SU-DHL-6 (cell line): Measurements from ENCODE around the gene NEGR1.

ENCODE experiments used
- H2AFZ ChIP-seq: fragments of 200-600 bp; sonication (generic); 2 replicates; pipeline ENCODE4 v1.6.1; 2014; ENCODE audit warnings: low read depth, mild to moderate bottlenecking, moderate library complexity, mixed read lengths, antibody characterized with exemption, low read length; ENCODE audit not compliant: severe bottlenecking
- H3F3A ChIP-seq: fragments of 200-600 bp; shearing (Covaris generic); 2 replicates; pipeline ENCODE4 v1.6.0; 2016; ENCODE audit warnings: antibody characterized with exemption, mild to moderate bottlenecking; ENCODE audit not compliant: insufficient read depth
- H3K27ac ChIP-seq: fragments of 200-600 bp; sonication (generic); 2 replicates; pipeline ENCODE4 v1.5.1; 2016; ENCODE audit warnings: low read depth, mild to moderate bottlenecking, low read length, moderate library complexity, mixed read lengths
- H3K27me3 ChIP-seq: fragments of 200-600 bp; sonication (generic), shearing (Covaris generic); 2 replicates; pipeline ENCODE4 v1.6.0; 2014; ENCODE audit warnings: mild to moderate bottlenecking, low read length
- H3K36me3 ChIP-seq: fragments of 200-600 bp; sonication (generic); 2 replicates; pipeline ENCODE4 v1.6.1; 2014; ENCODE audit warnings: mild to moderate bottlenecking, low read length, mixed read lengths
- H3K4me2 ChIP-seq: fragments of 300-600, 200-600 bp; shearing (Covaris generic), sonication (generic); 2 replicates; pipeline ENCODE4 v1.6.0; 2014; ENCODE audit warnings: low read length, low read depth, mild to moderate bottlenecking; ENCODE audit not compliant: poor library complexity, severe bottlenecking
- H3K4me3 ChIP-seq: fragments of 200-600 bp; sonication (generic); 2 replicates; pipeline ENCODE4 v1.5.1; 2014; ENCODE audit warnings: antibody characterized with exemption, low read length, mild to moderate bottlenecking, mixed read lengths; ENCODE audit not compliant: insufficient read depth, poor library complexity, severe bottlenecking
- H3K79me2 ChIP-seq: fragments of 200-600 bp; sonication (generic); 2 replicates; pipeline ENCODE4 v1.6.1; 2014; ENCODE audit warnings: mild to moderate bottlenecking, low read length, moderate library complexity; ENCODE audit not compliant: insufficient read depth
- H3K9ac ChIP-seq: fragments of 200-600 bp; sonication (generic); 2 replicates; pipeline ENCODE4 v1.7.0; 2014; ENCODE audit warnings: mild to moderate bottlenecking, low read length
- H3K9me2 ChIP-seq: fragments of 200-600 bp; sonication (generic); replicated peaks from 2 replicates; pipeline ENCODE4 v1.6.1; 2014; ENCODE audit warnings: low read length; ENCODE audit not compliant: insufficient read depth
- H3K9me3 ChIP-seq: fragments of 200-600 bp; sonication (generic); 2 replicates; pipeline ENCODE4 v1.6.1; 2014; ENCODE audit warnings: low read length, mixed read lengths; ENCODE audit not compliant: insufficient read depth
- H4K20me1 ChIP-seq: fragments of 200-600 bp; sonication (generic); 2 replicates; pipeline ENCODE4 v1.6.1; 2014; ENCODE audit warnings: low read depth, mild to moderate bottlenecking, antibody characterized with exemption, low read length, moderate library complexity, mixed read lengths
- EZH2phosphoT487 ChIP-seq: fragments of 200-600 bp; sonication (generic), shearing (Covaris generic); conservative IDR thresholded peaks from 2 replicates; pipeline ENCODE4 v1.6.1; 2018; ENCODE audit warnings: mild to moderate bottlenecking, antibody characterized with exemption, low read length, moderate library complexity, mixed read lengths
- TF ChIP-seq, protein P1 (sequence below): fragments of 200-600 bp; sonication (generic); IDR thresholded peaks from one replicate; pipeline ENCODE4 v1.5.1; 2017; ENCODE audit warnings: antibody characterized with exemption, mild to moderate bottlenecking, low read length, moderate library complexity; ENCODE audit not compliant: insufficient read depth, poor library complexity, severe bottlenecking

Gene NEGR1

DNA sequence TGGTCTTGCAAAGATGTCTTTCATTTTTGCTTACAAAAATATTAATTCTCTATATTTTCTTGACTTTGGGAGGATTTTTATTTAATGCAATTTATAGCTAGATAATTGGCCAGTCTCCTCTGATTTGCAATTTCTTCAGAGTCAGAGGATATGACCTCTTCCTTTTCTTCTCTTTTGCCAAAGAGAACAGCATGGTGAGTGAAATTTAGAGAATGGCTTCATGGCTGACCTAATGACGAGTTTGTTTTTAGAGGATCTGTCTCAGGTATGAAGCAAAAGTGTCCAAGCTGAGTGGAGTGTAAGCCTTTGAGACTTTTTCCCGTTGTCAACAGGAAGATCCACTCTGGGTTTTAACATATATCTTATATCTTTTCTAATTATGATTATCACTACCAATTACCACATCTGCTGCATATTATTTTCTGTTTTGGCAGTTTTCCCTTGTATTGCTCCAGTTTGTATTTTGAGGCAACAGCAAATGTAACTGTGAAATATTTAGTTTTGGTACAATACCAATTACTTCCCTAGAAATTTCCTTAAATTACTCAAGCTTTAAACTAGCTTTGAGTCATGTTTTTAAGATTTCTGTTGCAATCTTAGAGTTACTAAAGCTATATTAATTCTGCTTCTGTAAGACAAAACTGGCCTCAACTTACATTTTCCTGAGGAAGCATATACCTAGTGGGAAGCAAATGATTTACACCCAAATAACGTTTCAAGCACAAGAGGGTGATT is 868.7 kb downstream of the NEGR1 start:
- no peaks in the 10 kb centered on the region for H3K9me3 ChIP-seq
- no peak overlapping the region for H3K27ac ChIP-seq
- H3K4me3 ChIP-seq: no peak overlapping the region
- H3K27me3 ChIP-seq: no peaks in the 10 kb centered on the region
- H3K9ac ChIP-seq: no peak overlapping the region
- TF ChIP-seq, protein P1, sequence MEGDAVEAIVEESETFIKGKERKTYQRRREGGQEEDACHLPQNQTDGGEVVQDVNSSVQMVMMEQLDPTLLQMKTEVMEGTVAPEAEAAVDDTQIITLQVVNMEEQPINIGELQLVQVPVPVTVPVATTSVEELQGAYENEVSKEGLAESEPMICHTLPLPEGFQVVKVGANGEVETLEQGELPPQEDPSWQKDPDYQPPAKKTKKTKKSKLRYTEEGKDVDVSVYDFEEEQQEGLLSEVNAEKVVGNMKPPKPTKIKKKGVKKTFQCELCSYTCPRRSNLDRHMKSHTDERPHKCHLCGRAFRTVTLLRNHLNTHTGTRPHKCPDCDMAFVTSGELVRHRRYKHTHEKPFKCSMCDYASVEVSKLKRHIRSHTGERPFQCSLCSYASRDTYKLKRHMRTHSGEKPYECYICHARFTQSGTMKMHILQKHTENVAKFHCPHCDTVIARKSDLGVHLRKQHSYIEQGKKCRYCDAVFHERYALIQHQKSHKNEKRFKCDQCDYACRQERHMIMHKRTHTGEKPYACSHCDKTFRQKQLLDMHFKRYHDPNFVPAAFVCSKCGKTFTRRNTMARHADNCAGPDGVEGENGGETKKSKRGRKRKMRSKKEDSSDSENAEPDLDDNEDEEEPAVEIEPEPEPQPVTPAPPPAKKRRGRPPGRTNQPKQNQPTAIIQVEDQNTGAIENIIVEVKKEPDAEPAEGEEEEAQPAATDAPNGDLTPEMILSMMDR: no peak
- no peak for TF ChIP-seq EZH2phosphoT487
- H4K20me1 ChIP-seq: no peaks in the 10 kb centered on the region
- H3K79me2 ChIP-seq: no peaks in the 10 kb centered on the region
- no peak overlapping the region for H3K4me2 ChIP-seq
- H3K9me2 ChIP-seq: no peaks in the 10 kb centered on the region
- no peaks in the 10 kb centered on the region for H3K36me3 ChIP-seq
- no peak overlapping the region for H2AFZ ChIP-seq
- H3F3A ChIP-seq: no peaks in the 10 kb centered on the region

- H3K27ac ChIP-seq: no peak overlapping the region
- no peak overlapping the region for H3K4me3 ChIP-seq
- H3K4me2 ChIP-seq: no peak overlapping the region
- no peaks in the 10 kb centered on the region for H3F3A ChIP-seq
- TF ChIP-seq, protein P1: no peak
- no peak for TF ChIP-seq EZH2phosphoT487
- H3K27me3 ChIP-seq: no peaks in the 10 kb centered on the region
- H3K79me2 ChIP-seq: no peaks in the 10 kb centered on the region
- H3K9ac ChIP-seq: no peak overlapping the region
- no peaks in the 10 kb centered on the region for H4K20me1 ChIP-seq
- no peaks in the 10 kb centered on the region for H3K9me2 ChIP-seq
- no peaks in the 10 kb centered on the region for H3K36me3 ChIP-seq
- no peak overlapping the region for H2AFZ ChIP-seq
- no peaks in the 10 kb centered on the region for H3K9me3 ChIP-seq
Measured at GRCh38 chr1:71400050-71400449, 882.3 kb downstream of the NEGR1 start.

DNA sequence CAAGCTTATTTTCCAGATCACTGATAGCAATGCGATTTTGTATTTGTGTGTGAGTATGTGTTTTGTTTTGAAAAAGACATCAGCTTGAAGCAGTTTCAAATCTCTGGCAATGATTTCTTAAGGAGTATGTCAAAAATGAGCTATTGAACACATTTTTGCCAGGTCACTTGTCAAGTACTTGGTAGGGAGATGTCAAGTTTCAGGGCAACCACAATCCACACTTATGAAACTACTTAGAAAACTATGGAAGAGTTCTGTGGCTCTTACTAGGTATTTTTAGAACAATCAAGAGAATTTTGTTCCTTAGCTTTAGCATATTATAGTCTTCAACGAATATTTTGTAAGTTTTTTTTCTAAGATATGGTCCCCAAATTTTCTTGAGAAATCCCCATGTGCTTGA is 882.7 kb downstream of the NEGR1 start:
- Histone ChIP-seq H3K27ac (no peak overlapping the region), H3K4me2 (no peak overlapping the region), H3K79me2 (no peaks in the 10 kb centered on the region), H3K36me3 (no peaks in the 10 kb centered on the region), H2AFZ (no peak overlapping the region), H3F3A (no peaks in the 10 kb centered on the region), H3K9me3 (no peaks in the 10 kb centered on the region), H3K9ac (no peak overlapping the region), H4K20me1 (no peaks in the 10 kb centered on the region), H3K9me2 (no peaks in the 10 kb centered on the region), H3K27me3 (no peaks in the 10 kb centered on the region), H3K4me3 (no peak overlapping the region)
- no peak for TF ChIP-seq EZH2phosphoT487
- TF ChIP-seq, protein P1: no peak
